ENCODE data around the gene SV2B.

Gene SV2B

DNA sequence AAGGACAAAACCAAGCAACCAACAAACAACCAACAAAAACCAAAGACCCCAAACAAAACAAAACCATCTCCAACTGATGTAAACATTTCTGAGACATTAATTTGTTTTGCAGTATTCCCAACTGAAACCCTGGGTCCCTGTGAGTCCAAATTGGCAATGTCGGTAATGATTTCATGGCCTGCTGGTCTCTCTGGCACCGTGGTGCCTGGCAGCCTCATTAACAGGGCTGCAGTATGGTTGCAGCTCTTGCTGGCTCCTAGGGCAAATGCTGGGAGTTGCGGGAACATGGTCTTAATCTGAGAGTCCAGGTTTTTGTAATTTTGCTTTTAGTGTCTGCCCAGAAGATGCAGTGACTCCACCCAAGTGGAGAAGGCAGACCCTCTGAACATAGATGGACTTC, 128.3 kb downstream of the SV2B start:
- no peak for DNase-seq (ENCODE audit: low read depth, low spot score)

DNA sequence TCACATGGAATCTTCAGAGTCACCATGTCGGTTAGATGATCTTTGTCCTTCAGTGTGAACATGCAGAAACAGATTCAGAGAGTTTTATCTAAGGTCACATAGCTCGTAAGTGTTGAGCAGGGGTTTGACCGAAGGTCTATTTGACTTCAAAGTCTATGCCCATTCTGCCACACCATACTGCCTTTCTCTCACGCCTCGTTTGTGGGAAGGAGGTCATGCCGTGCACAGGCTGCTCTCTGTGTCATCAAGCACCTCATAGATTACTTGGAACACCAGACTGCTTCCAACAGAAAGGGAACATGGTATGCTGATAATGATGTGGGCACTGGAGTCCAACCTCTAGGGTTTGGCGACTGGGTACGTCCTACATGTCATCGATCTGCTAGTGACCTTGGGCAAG, 128.8 kb downstream of the SV2B start:
- DNase-seq (ENCODE audit: low read depth, low spot score): no peak

DNA sequence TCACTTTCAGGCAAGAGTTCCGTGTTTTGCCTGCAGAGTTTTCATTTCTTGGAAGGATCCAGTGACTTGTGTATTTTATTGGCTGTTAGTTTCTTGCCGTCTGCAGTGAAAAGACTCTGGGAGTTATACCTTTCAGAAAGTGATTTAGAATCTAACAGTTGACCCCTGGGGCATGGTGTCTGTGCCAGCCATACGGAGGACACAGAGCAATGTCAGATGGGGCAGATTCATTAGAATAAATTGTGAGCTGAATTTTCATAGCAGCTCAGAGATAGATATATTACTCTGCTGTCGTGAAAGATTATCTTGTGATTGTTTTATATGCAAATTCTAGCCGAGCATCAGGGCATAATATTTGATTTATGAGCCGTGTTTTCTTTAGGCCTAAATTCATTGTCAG, 131.6 kb downstream of the SV2B start:
- DNase-seq (ENCODE audit: low read depth, low spot score): no peak

GRCh38 chr15:91234759-91235158, 134.7 kb downstream of the SV2B start:
- DNase-seq (ENCODE audit: low read depth, low spot score): no peak

GRCh38 chr15:91235376-91235775, 135.3 kb downstream of the SV2B start:
- DNase-seq (ENCODE audit: low read depth, low spot score): no peak

DNA sequence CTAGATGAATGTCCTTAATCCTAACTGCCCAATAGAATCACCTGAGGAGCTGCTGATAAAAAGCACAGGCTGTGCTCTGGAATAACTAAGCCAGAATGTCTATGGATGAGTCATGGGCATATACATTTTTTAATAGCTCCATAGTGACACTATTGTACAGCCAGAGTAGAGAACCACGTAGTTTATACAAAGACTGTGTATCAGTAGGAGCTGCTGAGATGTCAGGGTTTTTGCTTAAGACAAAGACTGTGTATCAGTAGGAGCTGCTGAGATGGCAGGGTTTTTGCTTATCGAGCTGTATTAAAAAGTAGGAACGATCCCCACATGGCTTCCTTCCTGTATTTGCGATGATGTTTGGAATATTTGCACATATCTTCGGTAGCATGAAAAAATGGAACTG, 137.4 kb downstream of the SV2B start:
- DNase-seq (ENCODE audit: low read depth, low spot score): no peak

GRCh38 chr15:91238644-91239425, 138.8 kb downstream of the SV2B start:
- DNase-seq (ENCODE audit: low read depth, low spot score): no peak

DNA sequence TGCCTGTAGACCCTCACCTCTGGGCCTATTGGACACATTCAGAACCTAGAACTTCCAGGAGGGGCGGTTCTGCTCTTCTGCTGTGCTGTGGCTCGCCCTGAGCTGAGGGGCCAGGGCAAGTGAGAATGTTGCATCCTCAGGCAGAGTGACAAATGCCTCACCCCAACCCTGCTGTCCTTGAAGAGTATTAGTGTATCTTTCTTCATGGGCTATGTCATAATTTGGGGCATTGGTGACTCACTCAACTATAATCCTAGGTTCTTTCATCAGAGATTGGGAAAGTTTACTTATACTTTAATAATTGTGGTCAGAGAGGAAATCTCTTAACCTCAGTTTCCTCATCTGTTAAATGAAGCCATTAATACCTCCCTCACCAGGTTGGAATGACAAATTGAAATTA, 143.8 kb downstream of the SV2B start:
- DNase-seq (ENCODE audit: low read depth, low spot score): no peak

- no peak for DNase-seq (ENCODE audit: low read depth, low spot score)
These were observed 144.9 kb downstream of the SV2B start for GRCh38 chr15:91244919-91245318.

DNA sequence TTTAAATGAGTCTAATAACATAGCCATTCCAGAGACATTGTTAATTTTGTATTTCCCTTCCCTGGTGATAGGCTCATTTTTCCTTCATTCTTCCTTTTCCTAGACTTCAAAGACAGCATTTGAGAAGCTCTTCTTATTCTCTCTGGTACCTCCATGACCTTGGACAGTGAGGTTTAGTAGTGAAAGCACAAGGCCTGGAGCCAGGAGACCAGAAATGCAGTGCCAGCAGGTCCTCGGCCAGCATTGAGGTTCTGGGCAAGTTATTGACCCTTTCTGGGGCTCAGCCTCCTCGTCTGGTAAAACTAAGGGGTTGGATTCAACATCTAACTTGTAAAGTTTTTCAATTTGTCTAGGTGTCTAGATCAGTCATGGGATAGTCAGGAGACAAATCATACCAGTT, 146.9 kb downstream of the SV2B start:
- DNase-seq (ENCODE audit: low read depth, low spot score): no peak

- no peak for DNase-seq (ENCODE audit: low read depth, low spot score)
These were observed 149.5 kb downstream of the SV2B start for GRCh38 chr15:91249591-91249990.

- no peak for DNase-seq (ENCODE audit: low read depth, low spot score)
These were observed 152.3 kb downstream of the SV2B start for GRCh38 chr15:91252322-91252721.

DNA sequence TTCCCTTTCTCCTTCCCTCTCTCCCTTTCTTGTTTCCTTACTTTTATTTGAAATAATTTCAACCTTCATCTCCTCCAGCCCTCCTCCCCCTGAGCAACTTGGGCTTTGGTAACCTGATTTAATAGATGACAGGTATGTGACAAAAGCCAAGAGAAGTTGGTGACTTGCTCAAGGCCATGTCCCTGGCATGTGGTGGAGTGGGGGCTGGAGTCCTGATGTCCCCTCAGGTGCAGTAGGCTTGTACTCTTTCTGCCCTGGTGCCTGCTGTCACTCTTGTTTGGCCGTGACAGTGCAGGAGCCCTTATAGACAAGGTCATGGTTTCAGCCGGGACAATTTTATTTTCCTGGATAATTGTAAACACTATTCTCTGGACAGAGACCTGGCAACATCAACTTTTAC, 152.7 kb downstream of the SV2B start:
- DNase-seq (ENCODE audit: low read depth, low spot score): no peak

DNA sequence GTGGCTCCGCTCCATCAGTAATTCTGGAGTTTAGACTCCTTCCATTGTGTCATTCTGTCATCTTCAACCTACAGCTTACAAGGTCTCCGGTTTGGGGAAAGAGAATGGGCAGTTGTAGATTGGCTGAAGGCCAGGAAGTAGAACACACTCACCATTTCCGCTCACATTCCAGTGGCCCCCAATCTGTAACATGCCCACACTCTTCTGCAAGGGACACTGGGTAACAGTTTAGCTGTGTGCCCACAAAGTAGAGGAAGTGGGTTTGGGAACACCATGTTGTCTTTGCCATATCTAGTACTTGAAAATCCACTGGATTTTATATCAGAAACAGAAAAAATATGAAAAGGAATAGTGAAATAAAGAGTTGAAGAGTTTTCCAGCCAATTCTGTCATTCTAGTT, 153.5 kb downstream of the SV2B start:
- no peak for DNase-seq (ENCODE audit: low read depth, low spot score)

DNA sequence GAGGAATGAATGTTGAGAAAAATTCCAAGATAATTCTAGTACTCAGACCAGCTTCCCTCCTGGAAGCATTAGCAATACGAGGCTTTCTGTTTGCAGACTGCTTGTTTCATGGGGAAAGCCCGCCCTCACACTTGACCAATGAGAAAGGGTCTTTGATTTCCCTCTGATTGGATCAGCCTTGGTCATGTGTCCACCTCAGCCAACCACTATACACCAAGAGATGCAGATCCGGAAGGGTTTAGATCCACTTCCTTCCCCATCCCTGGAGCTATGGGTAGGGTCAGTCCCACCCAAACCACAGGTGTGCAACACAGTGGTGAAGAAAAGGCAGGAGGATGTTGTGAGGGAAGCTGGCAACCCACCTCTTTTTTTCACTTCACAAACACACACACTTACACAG, 154.7 kb downstream of the SV2B start:
- DNase-seq (ENCODE audit: low read depth, low spot score): no peak

DNA sequence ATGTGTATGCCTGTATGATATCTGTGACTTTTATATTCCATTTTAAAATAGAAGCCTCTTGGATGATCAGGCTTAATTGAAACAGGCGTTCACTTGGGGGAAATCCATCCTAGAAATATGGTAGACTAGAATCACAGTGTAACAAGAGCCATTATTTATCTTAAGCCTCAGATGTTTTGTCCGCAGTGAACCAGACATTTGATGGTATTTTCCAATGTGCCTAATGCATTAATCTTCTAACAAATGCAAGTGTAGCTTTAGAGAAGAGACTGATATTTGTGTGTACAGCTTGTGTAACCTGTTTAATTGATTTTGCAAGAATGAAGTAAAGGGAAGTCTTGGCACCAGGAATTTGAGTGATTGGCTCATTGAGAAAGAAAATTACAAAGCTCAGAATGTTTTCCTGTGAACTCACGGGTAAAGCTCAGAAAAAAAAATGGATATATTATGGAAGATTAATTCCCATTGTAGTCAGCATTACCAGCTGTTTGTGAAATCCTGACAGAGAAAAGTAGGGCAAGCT, 155.7 kb downstream of the SV2B start:
- DNase-seq (ENCODE audit: low read depth, low spot score): no peak

GRCh38 chr15:91257746-91258414, 157.8 kb downstream of the SV2B start:
- no peak for DNase-seq (ENCODE audit: low read depth, low spot score)

- no peak for DNase-seq (ENCODE audit: low read depth, low spot score)
These were observed 158.3 kb downstream of the SV2B start for GRCh38 chr15:91258415-91258759.

GRCh38 chr15:91259077-91259476, 159.0 kb downstream of the SV2B start:
- no peak for DNase-seq (ENCODE audit: low read depth, low spot score)

DNA sequence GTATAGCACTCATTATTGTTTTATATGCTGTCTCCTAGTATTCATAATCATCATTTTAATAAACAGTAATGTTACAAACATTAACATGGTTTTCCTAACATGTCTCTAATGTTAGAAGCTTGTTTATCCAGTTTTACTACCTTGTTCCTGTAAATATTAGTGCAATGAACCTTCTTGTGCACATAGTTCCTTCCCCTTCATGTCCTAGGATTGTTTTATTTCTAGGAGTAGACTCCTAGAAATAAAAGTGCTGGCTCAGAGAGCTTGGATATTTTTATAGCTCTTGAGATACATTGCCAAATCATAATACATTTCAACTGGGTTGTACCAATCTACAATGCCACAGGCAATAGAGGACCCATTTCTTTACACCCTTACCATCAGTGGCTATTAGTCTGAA, 161.3 kb downstream of the SV2B start:
- DNase-seq (ENCODE audit: low read depth, low spot score): no peak

DNA sequence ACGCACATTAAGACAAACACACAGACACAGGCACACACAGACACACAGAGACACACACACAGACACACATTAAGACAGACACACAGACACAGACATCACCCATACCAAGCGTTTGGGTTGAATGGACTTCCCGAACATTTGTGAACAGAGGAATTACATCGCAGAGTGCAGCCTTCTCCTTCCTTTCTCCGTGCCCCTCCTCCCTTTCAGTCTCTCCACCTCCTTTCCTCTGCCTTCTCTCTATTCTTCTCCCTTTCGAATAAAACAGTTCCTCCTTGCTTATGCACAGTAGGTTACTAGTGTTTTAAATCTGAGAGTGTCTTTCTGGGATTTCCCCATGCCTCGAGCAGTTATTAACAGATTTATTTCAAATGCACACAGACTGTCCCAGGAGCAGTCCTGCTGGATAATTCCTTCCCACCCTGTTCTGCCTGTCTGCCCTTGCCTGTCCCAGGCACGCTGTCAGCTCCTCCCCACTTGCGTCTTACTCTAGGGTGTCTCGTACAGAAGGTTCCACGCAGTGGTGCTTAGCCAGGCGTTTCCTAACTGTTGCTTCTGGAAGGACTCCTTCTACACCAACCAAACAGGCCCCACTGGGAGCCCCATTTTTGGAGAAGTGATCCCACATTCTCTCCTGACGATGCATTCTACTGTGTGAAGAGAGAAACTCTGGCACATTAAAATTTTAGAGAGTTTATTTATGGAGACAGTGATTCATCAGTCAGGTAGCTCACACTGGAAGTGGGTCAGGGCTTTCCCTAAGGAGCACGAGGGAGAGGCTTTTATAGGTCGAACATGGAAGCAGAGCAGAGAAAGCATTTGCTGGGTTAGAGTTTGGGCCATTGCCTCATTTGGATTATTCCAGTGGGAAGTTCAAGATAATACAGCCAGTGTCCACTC, 163.8 kb downstream of the SV2B start:
- no peak for DNase-seq (ENCODE audit: low read depth, low spot score)

GRCh38 chr15:91264651-91265351, 164.7 kb downstream of the SV2B start:
- DNase-seq (ENCODE audit: low read depth, low spot score): no peak

All from iPS DF 19.7 (cell line).